ENCODE measurements around the gene TNS3.

The TNS3 gene

GRCh38 chr7:47290466-47290865 lies 291.4 kb downstream of the TNS3 start:
- peaks cover 4% of the 10 kb centered on the region for H3K9me3 Mint-ChIP-seq
- DNase-seq (ENCODE audit: low spot score in 2 of 2), result no peak
- no peak overlapping the region for H3K4me3 Mint-ChIP-seq
- no peak overlapping the region for H3K27ac Mint-ChIP-seq (ENCODE audit: low read depth)
- H3K27me3 Mint-ChIP-seq, result no peaks in the 10 kb centered on the region
- H3K36me3 Mint-ChIP-seq (ENCODE audit: insufficient read depth), result no peaks in the 10 kb centered on the region
- no peaks in the 10 kb centered on the region for H3K4me1 Mint-ChIP-seq
- ATAC-seq (replicated peaks; ENCODE audit: extremely low read depth, poor library complexity, severe bottlenecking), result no peak

GRCh38 chr7:47288060-47288459 lies 293.9 kb downstream of the TNS3 start:
- Mint-ChIP-seq H3K27ac (ENCODE audit: low read depth) (no peak overlapping the region), H3K4me3 (no peak overlapping the region), H3K4me1 (no peaks in the 10 kb centered on the region), H3K36me3 (ENCODE audit: insufficient read depth) (no peaks in the 10 kb centered on the region), H3K27me3 (no peaks in the 10 kb centered on the region), H3K9me3 (peaks cover 12% of the 10 kb centered on the region)
- no peak for DNase-seq (ENCODE audit: low spot score in 2 of 2)
- ATAC-seq (replicated peaks; ENCODE audit: extremely low read depth, poor library complexity, severe bottlenecking), result no peak

- H3K4me3 Mint-ChIP-seq, result no peak overlapping the region
- no peak for DNase-seq (ENCODE audit: low spot score in 2 of 2)
- no peaks in the 10 kb centered on the region for H3K36me3 Mint-ChIP-seq (ENCODE audit: insufficient read depth)
- no peak overlapping the region for H3K27ac Mint-ChIP-seq (ENCODE audit: low read depth)
- peaks cover 12% of the 10 kb centered on the region for H3K9me3 Mint-ChIP-seq
- no peaks in the 10 kb centered on the region for H3K4me1 Mint-ChIP-seq
- no peaks in the 10 kb centered on the region for H3K27me3 Mint-ChIP-seq
- ATAC-seq (replicated peaks; ENCODE audit: extremely low read depth, poor library complexity, severe bottlenecking), result no peak
Observed at GRCh38 chr7:47285860-47286491, 295.9 kb downstream of the TNS3 start.

GRCh38 chr7:47284691-47285635 lies 296.9 kb downstream of the TNS3 start:
- DNase-seq (ENCODE audit: low spot score in 2 of 2) (no peak), ATAC-seq (replicated peaks; ENCODE audit: extremely low read depth, poor library complexity, severe bottlenecking) (no peak)
- Mint-ChIP-seq H3K36me3 (ENCODE audit: insufficient read depth) (no peaks in the 10 kb centered on the region), H3K27ac (ENCODE audit: low read depth) (no peak overlapping the region), H3K9me3 (peaks cover 12% of the 10 kb centered on the region), H3K27me3 (no peaks in the 10 kb centered on the region), H3K4me1 (no peaks in the 10 kb centered on the region), H3K4me3 (no peak overlapping the region)

GRCh38 chr7:47283497-47284131 lies 298.3 kb downstream of the TNS3 start:
- Mint-ChIP-seq H3K27me3 (no peaks in the 10 kb centered on the region), H3K4me1 (no peaks in the 10 kb centered on the region), H3K27ac (ENCODE audit: low read depth) (no peak overlapping the region), H3K4me3 (no peak overlapping the region), H3K9me3 (peaks cover 12% of the 10 kb centered on the region), H3K36me3 (ENCODE audit: insufficient read depth) (no peaks in the 10 kb centered on the region)
- DNase-seq (ENCODE audit: low spot score in 2 of 2) (no peak), ATAC-seq (replicated peaks; ENCODE audit: extremely low read depth, poor library complexity, severe bottlenecking) (no peak)

- no peak overlapping the region for H3K4me3 Mint-ChIP-seq
- H3K27me3 Mint-ChIP-seq, result no peaks in the 10 kb centered on the region
- no peak overlapping the region for H3K27ac Mint-ChIP-seq (ENCODE audit: low read depth)
- no peak for ATAC-seq (replicated peaks; ENCODE audit: extremely low read depth, poor library complexity, severe bottlenecking)
- H3K4me1 Mint-ChIP-seq, result no peaks in the 10 kb centered on the region
- no peaks in the 10 kb centered on the region for H3K36me3 Mint-ChIP-seq (ENCODE audit: insufficient read depth)
- H3K9me3 Mint-ChIP-seq, result peaks cover 12% of the 10 kb centered on the region
- DNase-seq (ENCODE audit: low spot score in 2 of 2), result no peak
Observed at GRCh38 chr7:47282790-47283496, 299.0 kb downstream of the TNS3 start.

GRCh38 chr7:47281966-47282643 lies 299.8 kb downstream of the TNS3 start:
- H3K4me3 Mint-ChIP-seq, result no peak overlapping the region
- H3K4me1 Mint-ChIP-seq, result no peaks in the 10 kb centered on the region
- DNase-seq (ENCODE audit: low spot score in 2 of 2) (no peak), ATAC-seq (replicated peaks; ENCODE audit: extremely low read depth, poor library complexity, severe bottlenecking) (no peak)
- H3K27ac Mint-ChIP-seq (ENCODE audit: low read depth), result no peak overlapping the region
- H3K9me3 Mint-ChIP-seq, result peaks cover 12% of the 10 kb centered on the region
- H3K36me3 Mint-ChIP-seq (ENCODE audit: insufficient read depth), result no peaks in the 10 kb centered on the region
- no peaks in the 10 kb centered on the region for H3K27me3 Mint-ChIP-seq

GRCh38 chr7:47281161-47281560 lies 300.8 kb downstream of the TNS3 start:
- ATAC-seq (replicated peaks; ENCODE audit: extremely low read depth, poor library complexity, severe bottlenecking) (no peak), DNase-seq (ENCODE audit: low spot score in 2 of 2) (no peak)
- no peaks in the 10 kb centered on the region for H3K27me3 Mint-ChIP-seq
- no peaks in the 10 kb centered on the region for H3K4me1 Mint-ChIP-seq
- no peaks in the 10 kb centered on the region for H3K36me3 Mint-ChIP-seq (ENCODE audit: insufficient read depth)
- no peak overlapping the region for H3K27ac Mint-ChIP-seq (ENCODE audit: low read depth)
- peaks cover 12% of the 10 kb centered on the region for H3K9me3 Mint-ChIP-seq
- no peak overlapping the region for H3K4me3 Mint-ChIP-seq

GRCh38 chr7:47280114-47280513 lies 301.8 kb downstream of the TNS3 start:
- Mint-ChIP-seq H3K9me3 (peaks cover 4% of the 10 kb centered on the region), H3K27ac (ENCODE audit: low read depth) (no peak overlapping the region), H3K36me3 (ENCODE audit: insufficient read depth) (no peaks in the 10 kb centered on the region), H3K27me3 (no peaks in the 10 kb centered on the region), H3K4me3 (no peak overlapping the region), H3K4me1 (no peaks in the 10 kb centered on the region)
- DNase-seq (ENCODE audit: low spot score in 2 of 2) (no peak), ATAC-seq (replicated peaks; ENCODE audit: extremely low read depth, poor library complexity, severe bottlenecking) (no peak)

- no peak for ATAC-seq (replicated peaks; ENCODE audit: extremely low read depth, poor library complexity, severe bottlenecking)
- no peak for DNase-seq (ENCODE audit: low spot score in 2 of 2)
- H3K4me1 Mint-ChIP-seq, result no peaks in the 10 kb centered on the region
- H3K9me3 Mint-ChIP-seq, result no peaks in the 10 kb centered on the region
- no peak overlapping the region for H3K4me3 Mint-ChIP-seq
- no peaks in the 10 kb centered on the region for H3K36me3 Mint-ChIP-seq (ENCODE audit: insufficient read depth)
- no peaks in the 10 kb centered on the region for H3K27me3 Mint-ChIP-seq
- H3K27ac Mint-ChIP-seq (ENCODE audit: low read depth), result no peak overlapping the region
Observed at GRCh38 chr7:47278043-47278442, 303.9 kb downstream of the TNS3 start.

- H3K27me3 Mint-ChIP-seq, result no peaks in the 10 kb centered on the region
- no peak overlapping the region for H3K27ac Mint-ChIP-seq (ENCODE audit: low read depth)
- no peak for DNase-seq (ENCODE audit: low spot score in 2 of 2)
- H3K4me3 Mint-ChIP-seq, result no peak overlapping the region
- H3K9me3 Mint-ChIP-seq, result no peaks in the 10 kb centered on the region
- H3K4me1 Mint-ChIP-seq, result no peaks in the 10 kb centered on the region
- no peak for ATAC-seq (replicated peaks; ENCODE audit: extremely low read depth, poor library complexity, severe bottlenecking)
- no peaks in the 10 kb centered on the region for H3K36me3 Mint-ChIP-seq (ENCODE audit: insufficient read depth)
Observed at GRCh38 chr7:47277321-47277781, 304.6 kb downstream of the TNS3 start.

Measured in central memory CD8-positive, alpha-beta T cell (primary cell).